Panc1 (cell line): ENCODE data around the gene EPB41L5. TPM values are rescaled to one million over a fixed set of nuclear protein-coding genes. Genes with fewer than 3 reads are reported as not detected.

Experiments
- ATAC-seq: fragments of 200-7000 bp; cut with Tn5 transposase; 2 replicates; pipeline ENCODE4 v1.9.1; 2020; ENCODE audit warnings: mild to moderate bottlenecking, moderate library complexity
- BruUV-seq: library from RNA; stranded (reverse); fragments of 400-500 nt; replicated peaks from 2 replicates; lab custom pipeline; 2021; lab: Mats Ljungman, UMichigan
- CTCF ChIA-PET: fragments of 300-600 bp; sonication (Branson Sonifier 250); formaldehyde crosslinking; loops from one replicate; lab custom pipeline; 2022; ENCODE audit warnings: antibody characterized with exemption; lab: Charles Lee
- POLR2A ChIA-PET: fragments of 300-600 bp; sonication (Branson Sonifier 250); formaldehyde crosslinking; loops from one replicate; lab custom pipeline; 2022; ENCODE audit warnings: antibody characterized with exemption; lab: Charles Lee
- DNase-seq: peaks from one replicate; pipeline ENCODE4 v3.0.0-alpha.2; 2010; ENCODE audit warnings: low read depth, low spot score
- H3K27ac ChIP-seq: 2 replicates; pipeline ENCODE4 v1.5.1; 2011; ENCODE audit warnings: mild to moderate bottlenecking, low read length, inconsistent platforms
- H3K27me3 ChIP-seq: fragments of 200-500 bp; sonication (Bioruptor generic); 2 replicates; pipeline ENCODE4 v1.6.0; 2014; ENCODE audit warnings: low read length, inconsistent platforms; ENCODE audit not compliant: control insufficient read depth, insufficient read depth
- H3K36me3 ChIP-seq: fragments of 200-500 bp; sonication (Bioruptor generic); 2 replicates; pipeline ENCODE4 v1.5.1; 2014; ENCODE audit warnings: inconsistent platforms, mild to moderate bottlenecking, low read length, moderate library complexity; ENCODE audit not compliant: control insufficient read depth, insufficient read depth
- H3K4me1 ChIP-seq: 2 replicates; pipeline ENCODE4 v1.5.1; 2011; ENCODE audit warnings: inconsistent platforms, mild to moderate bottlenecking, low read length, moderate library complexity; ENCODE audit not compliant: control insufficient read depth, insufficient read depth
- H3K4me3 ChIP-seq, 2 experiments: 2 replicates each; pipeline ENCODE4 v1.5.1; 2011 to 2012; ENCODE audit warnings: low read depth in 2 of 2, low read length in 2 of 2, mild to moderate bottlenecking in 2 of 2, inconsistent platforms in 1 of 2, moderate library complexity in 1 of 2
- H3K9me3 ChIP-seq: fragments of 200-500 bp; sonication (Bioruptor generic); 2 replicates; pipeline ENCODE4 v1.5.1; 2014; ENCODE audit warnings: low read depth, mild to moderate bottlenecking, inconsistent platforms, low read length, moderate library complexity; ENCODE audit not compliant: control insufficient read depth, insufficient read depth
- CTCF ChIP-seq: fragments of 450-650 bp; IDR thresholded peaks from 2 replicates; pipeline ENCODE4 v1.5.1; 2017; ENCODE audit warnings: mild to moderate bottlenecking
- POLR2AphosphoS5 ChIP-seq: IDR thresholded peaks from 2 replicates; pipeline ENCODE4 v1.6.1; 2012; ENCODE audit warnings: mild to moderate bottlenecking, low read depth, low read length, moderate library complexity
- REST ChIP-seq, 2 experiments: IDR thresholded peaks; 2 replicates each; pipeline ENCODE4 v1.6.1; 2011 to 2012; ENCODE audit warnings: low read depth in 2 of 2, control low read depth in 1 of 2, low read length in 1 of 2, mild to moderate bottlenecking in 1 of 2, moderate library complexity in 1 of 2; ENCODE audit not compliant: insufficient read depth in 1 of 2
- SIN3A ChIP-seq: IDR thresholded peaks from 2 replicates; pipeline ENCODE4 v1.6.1; 2012; ENCODE audit warnings: low read depth, mild to moderate bottlenecking, low read length, moderate library complexity, borderline replicate concordance; ENCODE audit not compliant: insufficient read depth
- TCF7L2 ChIP-seq: IDR thresholded peaks from 2 replicates; pipeline ENCODE4 v1.6.1; 2011; ENCODE audit warnings: mild to moderate bottlenecking, low read depth, low read length, inconsistent platforms
- in situ Hi-C: cut with HindIII; loops from 2 replicates; pipeline ENCODE4 v1.10.0; 2016; ENCODE audit warnings: low sequenced_read_pairs, low pct_unique_long_range_greater_than_20kb
- intact Hi-C: fragments of 100-400 bp; cut with micrococcal nuclease; formaldehyde crosslinking; loops from one replicate; pipeline ENCODE4 v1.10.0; 2022; ENCODE audit not compliant: unreplicated experiment
- total RNA-seq: library from RNA; stranded (reverse); gene quantifications from one replicate; pipeline ENCODE4 v1.2.1, GENCODE V29; 2021; ENCODE audit not compliant: unreplicated experiment

The EPB41L5 gene
- total RNA-seq, 1 experiment from 2014 or later, result 42.2 TPM

- TF ChIP-seq REST (IDR thresholded peaks at IDR 0.05; ENCODE audit: insufficient read depth in 1 of 2, low read depth in 2 of 2, low read length in 1 of 2) (no peak), POLR2AphosphoS5 (no peak), CTCF (no peak), SIN3A (no peak), TCF7L2 (no peak)
- Histone ChIP-seq H3K4me3 (peak overlapping the region in 1 of 2 experiments; percentile 69; a peak in 1 of 4 replicates), H3K27ac (no peak overlapping the region), H3K27me3 (no peaks in the 10 kb centered on the region), H3K4me1 (peaks cover 29% of the 10 kb centered on the region), H3K36me3 (peaks cover 4% of the 10 kb centered on the region; the same call in 1 of the 2 replicates), H3K9me3 (no peaks in the 10 kb centered on the region; the same call in 1 of the 2 replicates)
- in situ Hi-C loops (no loop called here), intact Hi-C loops (no loop called here)
- no peak for ATAC-seq
- ChIA-PET CTCF (no interaction called here), POLR2A (no interaction called here)
- no TSS peak for BruUV-seq
- no peak for DNase-seq
Observed at GRCh38 chr2:120220756-120221155, 207.9 kb downstream of the EPB41L5 start.

GRCh38 chr2:120221616-120222015 lies 208.7 kb downstream of the EPB41L5 start:
- ATAC-seq, result no peak
- H3K27me3 ChIP-seq, result no peaks in the 10 kb centered on the region
- BruUV-seq, result TSS peak; percentile 84
- no peak for DNase-seq
- peaks cover 4% of the 10 kb centered on the region; the same call in 1 of the 2 replicates for H3K36me3 ChIP-seq
- CTCF ChIA-PET, result no interaction called here
- H3K27ac ChIP-seq, result peak overlapping the region; percentile 57; the same call in 1 of the 2 replicates
- in situ Hi-C loops (no loop called here), intact Hi-C loops (no loop called here)
- no peaks in the 10 kb centered on the region; the same call in 1 of the 2 replicates for H3K9me3 ChIP-seq
- H3K4me1 ChIP-seq, result peaks cover 29% of the 10 kb centered on the region
- H3K4me3 ChIP-seq, result peak overlapping the region; percentile 69 to 70
- POLR2A ChIA-PET, result no interaction called here
- TF ChIP-seq TCF7L2 (no peak), REST (IDR thresholded peaks at IDR 0.05; ENCODE audit: insufficient read depth in 1 of 2, low read depth in 2 of 2, low read length in 1 of 2) (no peak), CTCF (no peak)
